Mesodermal cell (in vitro differentiated cells): ENCODE measurements around the gene TARM1.

Experiments
- H3K27ac ChIP-seq: 2 replicates; pipeline ENCODE4 v1.7.0; 2013; ENCODE audit warnings: mild to moderate bottlenecking, low read depth, low read length, moderate library complexity; ENCODE audit not compliant: severe bottlenecking
- H3K36me3 ChIP-seq: 2 replicates; pipeline ENCODE4 v1.7.1; 2013; ENCODE audit warnings: mild to moderate bottlenecking, low read length, moderate library complexity; ENCODE audit not compliant: control insufficient read depth, insufficient read depth
- H3K4me1 ChIP-seq: one replicate; pipeline ENCODE4 v1.7.1; 2013; ENCODE audit warnings: mild to moderate bottlenecking, low read length; ENCODE audit not compliant: insufficient read depth, control insufficient read depth, poor library complexity, severe bottlenecking
- H3K4me3 ChIP-seq: 2 replicates; pipeline ENCODE4 v1.7.0; 2013; ENCODE audit warnings: low read length, control low read depth, mild to moderate bottlenecking; ENCODE audit not compliant: insufficient read depth, poor library complexity, severe bottlenecking; ENCODE audit errors: extremely low read depth
- H3K9me3 ChIP-seq: 2 replicates; pipeline ENCODE4 v1.7.1; 2013; ENCODE audit warnings: mild to moderate bottlenecking, low read length, moderate library complexity; ENCODE audit not compliant: control insufficient read depth
- WGBS, 2 experiments: methylation state at CpG; one replicate each; pipeline ENCODE4 v1.1.5; 2013; ENCODE audit warnings: missing lambda C conversion rate in 2 of 2; ENCODE audit not compliant: insufficient coverage in 2 of 2; 5-methylcytosine and 5-hydroxymethylcytosine counted together

TARM1 gene

GRCh38 chr19:54029930-54030490 lies 51.2 kb downstream of the TARM1 start:
- Histone ChIP-seq H3K27ac (no peak overlapping the region), H3K9me3 (no peaks in the 10 kb centered on the region), H3K4me1 (peaks cover 7% of the 10 kb centered on the region), H3K36me3 (no peaks in the 10 kb centered on the region), H3K4me3 (no peak overlapping the region)
- 56 to 64% methylated on average over 6 to 8 of the region's 9 CpGs for WGBS, 2 experiments

GRCh38 chr19:54029301-54029700 lies 51.9 kb downstream of the TARM1 start:
- Histone ChIP-seq H3K27ac (no peak overlapping the region), H3K4me1 (peaks cover 3% of the 10 kb centered on the region)
- WGBS, 2 experiments, result 82 to 100% methylated on average over 2 of the region's 3 CpGs

GRCh38 chr19:54026656-54027055 lies 54.5 kb downstream of the TARM1 start:
- no peak overlapping the region for H3K4me3 ChIP-seq
- 85 to 100% methylated on average over 4 to 5 of the region's 7 CpGs for WGBS, 2 experiments
- peaks cover 7% of the 10 kb centered on the region for H3K4me1 ChIP-seq
- H3K27ac ChIP-seq, result no peak overlapping the region
- no peaks in the 10 kb centered on the region for H3K9me3 ChIP-seq
- no peaks in the 10 kb centered on the region for H3K36me3 ChIP-seq

More at GRCh38 chr19:54029301-54029700, 51.9 kb downstream of the TARM1 start:
- H3K9me3 ChIP-seq, result no peaks in the 10 kb centered on the region
- no peaks in the 10 kb centered on the region for H3K36me3 ChIP-seq
- no peak overlapping the region for H3K4me3 ChIP-seq

- H3K4me3 ChIP-seq, result no peak overlapping the region
- H3K27ac ChIP-seq, result no peak overlapping the region
- H3K9me3 ChIP-seq, result no peaks in the 10 kb centered on the region
- 92 to 95% methylated on average over 8 to 9 of the region's 9 CpGs for WGBS, 2 experiments
- H3K4me1 ChIP-seq, result peaks cover 7% of the 10 kb centered on the region
- H3K36me3 ChIP-seq, result no peaks in the 10 kb centered on the region
Measured at GRCh38 chr19:54024660-54025059, 56.5 kb downstream of the TARM1 start.

GRCh38 chr19:54023191-54023590 lies 58.0 kb downstream of the TARM1 start:
- 100% methylated on average over 1 of the region's 3 CpGs; no CpG with 5 or more reads in 1 of the 2 experiments for WGBS, 2 experiments
- Histone ChIP-seq H3K4me1 (peaks cover 7% of the 10 kb centered on the region), H3K4me3 (no peak overlapping the region), H3K36me3 (no peaks in the 10 kb centered on the region), H3K9me3 (peaks cover under 1% of the 10 kb centered on the region), H3K27ac (no peak overlapping the region)

- 88 to 89% methylated on average over 9 to 13 of the region's 13 CpGs for WGBS, 2 experiments
- no peak overlapping the region for H3K27ac ChIP-seq
- no peak overlapping the region for H3K4me3 ChIP-seq
- H3K4me1 ChIP-seq, result peaks cover 7% of the 10 kb centered on the region
- H3K36me3 ChIP-seq, result no peaks in the 10 kb centered on the region
- H3K9me3 ChIP-seq, result peaks cover 13% of the 10 kb centered on the region
Measured at GRCh38 chr19:54021932-54022331, 59.2 kb downstream of the TARM1 start.

GRCh38 chr19:54021363-54021762 lies 59.8 kb downstream of the TARM1 start:
- Histone ChIP-seq H3K4me1 (peaks cover 7% of the 10 kb centered on the region), H3K4me3 (no peak overlapping the region), H3K36me3 (no peaks in the 10 kb centered on the region), H3K27ac (no peak overlapping the region), H3K9me3 (peaks cover 13% of the 10 kb centered on the region)
- 87 to 90% methylated on average over 7 of the region's 8 CpGs for WGBS, 2 experiments
